OCI-LY7 (cell line): ENCODE data around the gene SH3YL1. TPM values are rescaled to one million over a fixed set of nuclear protein-coding genes. Genes with fewer than 3 reads are reported as not detected.

ENCODE experiments used
- Bru-seq: library from RNA; stranded (reverse); fragments of 400-500 nt; gene quantifications from one replicate; lab custom pipeline; 2021; lab: Mats Ljungman, UMichigan
- BruChase-seq, 2 experiments: library from RNA; stranded (reverse); fragments of 400-500 nt; gene quantifications; one replicate each; lab custom pipeline; 2021; lab: Mats Ljungman, UMichigan
- BruUV-seq: library from RNA; stranded (reverse); fragments of 400-500 nt; replicated peaks from 2 replicates; lab custom pipeline; 2021; lab: Mats Ljungman, UMichigan
- CTCF ChIA-PET: fragments of 300-600 bp; sonication (Branson Sonifier 250); formaldehyde crosslinking; loops from one replicate; lab custom pipeline; 2022; ENCODE audit warnings: antibody characterized with exemption; ENCODE audit not compliant: unreplicated experiment; lab: Charles Lee
- POLR2A ChIA-PET: fragments of 300-600 bp; sonication (Branson Sonifier 250); formaldehyde crosslinking; loops from one replicate; lab custom pipeline; 2022; ENCODE audit warnings: antibody characterized with exemption; lab: Charles Lee
- DNase-seq: peaks from one replicate; pipeline ENCODE4 v3.0.0-alpha.2; 2015; ENCODE audit warnings: low spot score
- H2AFZ ChIP-seq: fragments of 200-600 bp; sonication (generic), shearing (Covaris generic); 2 replicates; pipeline ENCODE4 v1.6.1; 2014; ENCODE audit warnings: mild to moderate bottlenecking, antibody characterized with exemption, low read length, moderate library complexity
- H3K27ac ChIP-seq: fragments of 200-600 bp; sonication (generic); 2 replicates; pipeline ENCODE4 v1.5.1; 2014; ENCODE audit warnings: mixed run types, low read depth, mild to moderate bottlenecking, moderate library complexity, low read length, inconsistent platforms; ENCODE audit not compliant: poor library complexity, severe bottlenecking
- H3K36me3 ChIP-seq: fragments of 200-600 bp; sonication (generic); 2 replicates; pipeline ENCODE4 v1.6.1; 2014; ENCODE audit warnings: mild to moderate bottlenecking, antibody characterized with exemption, low read length, moderate library complexity, mixed read lengths; ENCODE audit not compliant: insufficient read depth
- H3K4me1 ChIP-seq: fragments of 200-600 bp; sonication (generic); 2 replicates; pipeline ENCODE4 v1.5.1; 2014; ENCODE audit warnings: mild to moderate bottlenecking, low read length; ENCODE audit not compliant: insufficient read depth, poor library complexity, severe bottlenecking
- H3K4me2 ChIP-seq: fragments of 200-600 bp; sonication (generic); 2 replicates; pipeline ENCODE4 v1.6.1; 2014; ENCODE audit warnings: mild to moderate bottlenecking, low read length
- H3K4me3 ChIP-seq: fragments of 200-600 bp; sonication (generic); 2 replicates; pipeline ENCODE4 v1.5.1; 2014; ENCODE audit warnings: mild to moderate bottlenecking, low read depth, low read length; ENCODE audit not compliant: poor library complexity, severe bottlenecking
- H3K79me2 ChIP-seq: fragments of 200-600 bp; sonication (generic); 2 replicates; pipeline ENCODE4 v1.6.1; 2016; ENCODE audit warnings: low read depth, mild to moderate bottlenecking, low read length, moderate library complexity, mixed read lengths; ENCODE audit not compliant: insufficient read depth
- H3K9me2 ChIP-seq: fragments of 200-600 bp; sonication (generic); 2 replicates; pipeline ENCODE4 v1.6.1; 2016; ENCODE audit warnings: mild to moderate bottlenecking, low read length, mixed read lengths; ENCODE audit not compliant: insufficient read depth
- H3K9me3 ChIP-seq: fragments of 200-600 bp; sonication (generic); 2 replicates; pipeline ENCODE4 v1.6.1; 2014; ENCODE audit warnings: mild to moderate bottlenecking, mixed run types, low read length, mixed read lengths
- H4K20me1 ChIP-seq: fragments of 200-600 bp; sonication (generic); 2 replicates; pipeline ENCODE4 v1.6.1; 2014; ENCODE audit warnings: mild to moderate bottlenecking, antibody characterized with exemption, low read length, moderate library complexity, mixed read lengths; ENCODE audit not compliant: insufficient read depth
- EZH2phosphoT487 ChIP-seq: fragments of 200-600 bp; sonication (generic); IDR thresholded peaks from 2 replicates; pipeline ENCODE4 v1.6.1; 2018; ENCODE audit warnings: low read depth, borderline replicate concordance, mild to moderate bottlenecking, mixed run types, antibody characterized with exemption, low read length, moderate library complexity, mixed read lengths
- intact Hi-C: fragments of 100-400 bp; cut with micrococcal nuclease; formaldehyde crosslinking; loops from one replicate; pipeline ENCODE4 v1.10.0; 2022; ENCODE audit not compliant: unreplicated experiment
- long read RNA-seq: library from polyadenylated mRNA; stranded (forward); transcript quantifications from one replicate; pipeline ENCODE4 v2.0.0, GENCODE V29; 2022
- total RNA-seq, 2 experiments: library from RNA; depleted of rRNA in 1 of 2; stranded (reverse); fragments of >200 nt in 1 of 2; shearing (Covaris generic) in 1 of 2; gene quantifications; 2 replicates each; pipeline ENCODE4 v1.2.3, GENCODE V29; 2014 to 2022
- TF ChIP-seq, protein P1 (sequence below): fragments of 200-600 bp; sonication (generic); conservative IDR thresholded peaks from 2 replicates; pipeline ENCODE4 v1.5.1; 2014; ENCODE audit warnings: mild to moderate bottlenecking, antibody characterized with exemption, low read length, moderate library complexity, mixed read lengths

Gene SH3YL1, protein sequence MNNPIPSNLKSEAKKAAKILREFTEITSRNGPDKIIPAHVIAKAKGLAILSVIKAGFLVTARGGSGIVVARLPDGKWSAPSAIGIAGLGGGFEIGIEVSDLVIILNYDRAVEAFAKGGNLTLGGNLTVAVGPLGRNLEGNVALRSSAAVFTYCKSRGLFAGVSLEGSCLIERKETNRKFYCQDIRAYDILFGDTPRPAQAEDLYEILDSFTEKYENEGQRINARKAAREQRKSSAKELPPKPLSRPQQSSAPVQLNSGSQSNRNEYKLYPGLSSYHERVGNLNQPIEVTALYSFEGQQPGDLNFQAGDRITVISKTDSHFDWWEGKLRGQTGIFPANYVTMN
- 20.3 and 30.9 TPM in 2 replicates for total RNA-seq (2014; rRNA removed; shearing (Covaris generic))
- total RNA-seq (2022): 21.3 and 26.6 TPM in 2 replicates
- Bru-seq, nascent RNA: percentile 53 among the genes with signal in this experiment
- BruChase-seq, experiment 1, labeled RNA remaining after a 6-hour chase: percentile 58 among the genes with signal in this experiment
- BruChase-seq, experiment 2, labeled RNA remaining after a 2-hour chase: percentile 59 among the genes with signal in this experiment
- long read RNA-seq, partial matches to known transcripts: 1 of 17 reads
- long read RNA-seq, other reads (novel, unspliced or antisense): 12 of 17 reads

DNA sequence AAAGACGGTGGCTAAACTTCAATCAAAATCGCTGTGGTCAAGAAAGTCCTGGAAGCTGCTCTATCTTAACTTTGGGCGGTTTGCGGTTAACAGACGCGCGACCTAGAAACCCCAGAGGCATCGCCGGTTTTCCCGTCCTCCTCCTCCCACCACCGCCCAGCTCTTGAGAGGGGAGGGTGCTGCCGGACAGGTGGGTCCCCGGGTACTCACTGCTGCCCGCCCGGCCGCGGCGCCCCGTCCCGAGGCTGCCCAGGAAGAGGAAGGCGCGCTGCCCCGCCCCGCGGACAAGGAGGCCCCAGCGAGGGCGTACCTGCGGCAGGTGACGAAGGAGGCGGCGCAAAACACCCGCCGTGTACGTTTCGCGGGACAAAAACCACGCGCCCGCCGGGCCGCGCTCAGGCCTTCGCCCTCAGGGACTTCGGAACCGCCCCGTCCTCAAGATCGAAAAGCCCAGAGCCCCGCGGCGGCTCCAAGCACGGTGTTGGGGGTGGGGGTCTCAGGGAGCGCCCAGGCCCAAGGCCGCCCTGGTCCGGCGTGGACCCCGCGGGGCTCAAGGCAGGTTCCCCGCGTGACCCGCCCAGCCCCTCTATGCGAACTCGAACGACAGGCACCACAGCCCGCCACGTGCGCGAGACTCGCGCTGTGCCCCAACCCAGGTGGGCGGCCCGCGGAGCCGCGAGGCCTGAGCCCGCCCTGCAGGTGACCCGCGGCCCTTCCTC lies at the start of gene SH3YL1:
Gene SH3YL1, minus strand, starts transcription at position 259 of the 719 bp plus-strand sequence. Its CDS starts 48 bp downstream, at position 211.
- H2AFZ ChIP-seq: peak within 1 kb of the TSS; percentile 89
- H4K20me1 ChIP-seq: peaks cover 38% of the 10 kb centered on the region
- ChIA-PET CTCF (no interaction called here), POLR2A (no interaction called here)
- no peak for DNase-seq
- peak within 1 kb of the TSS; percentile 59 for H3K27ac ChIP-seq
- H3K79me2 ChIP-seq: peaks cover 41% of the 10 kb centered on the region
- H3K4me2 ChIP-seq: peak within 1 kb of the TSS; percentile 81
- H3K4me3 ChIP-seq: peak within 1 kb of the TSS; percentile 89
- intact Hi-C loops: loop anchor here (1.0 to 10.0 kb wide), 2 partner anchors 171 to 412 kb away; no protein-coding TSS in a partner anchor
- H3K9me2 ChIP-seq: no peaks in the 10 kb centered on the region
- TF ChIP-seq, protein P1, sequence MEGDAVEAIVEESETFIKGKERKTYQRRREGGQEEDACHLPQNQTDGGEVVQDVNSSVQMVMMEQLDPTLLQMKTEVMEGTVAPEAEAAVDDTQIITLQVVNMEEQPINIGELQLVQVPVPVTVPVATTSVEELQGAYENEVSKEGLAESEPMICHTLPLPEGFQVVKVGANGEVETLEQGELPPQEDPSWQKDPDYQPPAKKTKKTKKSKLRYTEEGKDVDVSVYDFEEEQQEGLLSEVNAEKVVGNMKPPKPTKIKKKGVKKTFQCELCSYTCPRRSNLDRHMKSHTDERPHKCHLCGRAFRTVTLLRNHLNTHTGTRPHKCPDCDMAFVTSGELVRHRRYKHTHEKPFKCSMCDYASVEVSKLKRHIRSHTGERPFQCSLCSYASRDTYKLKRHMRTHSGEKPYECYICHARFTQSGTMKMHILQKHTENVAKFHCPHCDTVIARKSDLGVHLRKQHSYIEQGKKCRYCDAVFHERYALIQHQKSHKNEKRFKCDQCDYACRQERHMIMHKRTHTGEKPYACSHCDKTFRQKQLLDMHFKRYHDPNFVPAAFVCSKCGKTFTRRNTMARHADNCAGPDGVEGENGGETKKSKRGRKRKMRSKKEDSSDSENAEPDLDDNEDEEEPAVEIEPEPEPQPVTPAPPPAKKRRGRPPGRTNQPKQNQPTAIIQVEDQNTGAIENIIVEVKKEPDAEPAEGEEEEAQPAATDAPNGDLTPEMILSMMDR: no peak
- TF ChIP-seq EZH2phosphoT487: no peak
- BruUV-seq: no TSS peak
- H3K9me3 ChIP-seq: no peaks in the 10 kb centered on the region
- H3K4me1 ChIP-seq: peaks cover 46% of the 10 kb centered on the region
- peaks cover 22% of the 10 kb centered on the region for H3K36me3 ChIP-seq

DNA sequence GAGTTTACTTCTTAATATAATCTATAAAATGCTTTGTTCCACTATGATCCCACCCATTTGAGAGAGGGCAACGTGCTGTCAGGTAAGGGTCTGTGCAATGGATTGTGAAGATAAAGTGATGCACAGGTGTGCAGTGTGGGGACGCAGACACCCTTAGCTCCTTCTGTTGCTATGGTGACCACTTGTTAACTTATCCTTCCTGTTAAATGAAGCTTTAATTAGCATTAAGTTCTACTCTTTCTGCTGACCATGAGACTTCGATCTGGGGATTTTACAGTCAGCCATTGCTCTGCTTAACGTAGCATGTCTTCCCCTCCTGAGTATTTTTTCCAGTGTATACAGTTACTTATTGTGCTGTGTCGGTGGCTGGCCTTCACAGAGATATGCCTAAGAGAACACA lies 47.2 kb upstream of the SH3YL1 start:
- H3K79me2 ChIP-seq: no peaks in the 10 kb centered on the region
- intact Hi-C loops: no loop called here
- H3K9me3 ChIP-seq: no peaks in the 10 kb centered on the region
- no peak overlapping the region for H3K4me3 ChIP-seq
- ChIA-PET CTCF (no interaction called here), POLR2A (no interaction called here)
- DNase-seq: no peak
- H3K4me2 ChIP-seq: no peak overlapping the region
- no TSS peak for BruUV-seq
- no peaks in the 10 kb centered on the region for H3K9me2 ChIP-seq
- no peak overlapping the region for H2AFZ ChIP-seq
- no peaks in the 10 kb centered on the region for H3K4me1 ChIP-seq
- H3K27ac ChIP-seq: no peak overlapping the region
- TF ChIP-seq EZH2phosphoT487: no peak
- TF ChIP-seq, protein P1: no peak
- H4K20me1 ChIP-seq: no peaks in the 10 kb centered on the region
- no peaks in the 10 kb centered on the region for H3K36me3 ChIP-seq
